ENCODE measurements around the gene PLA2G4B.
A peak's percentile ranks its signal among the peaks of the same experiment; 100 is the strongest.

The PLA2G4B gene

GRCh38 chr15:41806291-41807181 is 32.1 kb upstream of the PLA2G4B start:
- DNase-seq (ENCODE audit: low read depth in 2 of 3, low spot score in 2 of 3): no peak

- no peak for DNase-seq (ENCODE audit: low read depth in 2 of 3, low spot score in 2 of 3)
Observed at GRCh38 chr15:41809121-41809520, 29.5 kb upstream of the PLA2G4B start.

GRCh38 chr15:41809526-41810220 is 29.0 kb upstream of the PLA2G4B start:
- DNase-seq (ENCODE audit: low read depth in 2 of 3, low spot score in 2 of 3): no peak

- no peak for DNase-seq (ENCODE audit: low read depth in 2 of 3, low spot score in 2 of 3)
Observed at GRCh38 chr15:41810651-41811431, 27.8 kb upstream of the PLA2G4B start.

- DNase-seq (ENCODE audit: low read depth in 2 of 3, low spot score in 2 of 3): peak; percentile 31 to 48 (median 32)
Observed at GRCh38 chr15:41811432-41812195, 27.0 kb upstream of the PLA2G4B start.

- DNase-seq (ENCODE audit: low read depth in 2 of 3, low spot score in 2 of 3): no peak
Observed at GRCh38 chr15:41812820-41813375, 25.7 kb upstream of the PLA2G4B start.

- no peak for DNase-seq (ENCODE audit: low read depth in 2 of 3, low spot score in 2 of 3)
Observed at GRCh38 chr15:41813426-41813825, 25.2 kb upstream of the PLA2G4B start.

- no peak for DNase-seq (ENCODE audit: low read depth in 2 of 3, low spot score in 2 of 3)
Observed at GRCh38 chr15:41814534-41814933, 24.1 kb upstream of the PLA2G4B start.

- no peak for DNase-seq (ENCODE audit: low read depth in 2 of 3, low spot score in 2 of 3)
Observed at GRCh38 chr15:41816788-41817187, 21.9 kb upstream of the PLA2G4B start.

GRCh38 chr15:41817327-41817726 is 21.3 kb upstream of the PLA2G4B start:
- DNase-seq (ENCODE audit: low read depth in 2 of 3, low spot score in 2 of 3): no peak

- no peak for DNase-seq (ENCODE audit: low read depth in 2 of 3, low spot score in 2 of 3)
Observed at GRCh38 chr15:41817781-41818180, 20.9 kb upstream of the PLA2G4B start.

- DNase-seq (ENCODE audit: low read depth in 2 of 3, low spot score in 2 of 3): no peak
Observed at GRCh38 chr15:41819455-41820050, 19.1 kb upstream of the PLA2G4B start.

GRCh38 chr15:41820791-41821423 is 17.7 kb upstream of the PLA2G4B start:
- DNase-seq (ENCODE audit: low read depth in 2 of 3, low spot score in 2 of 3): no peak

- DNase-seq (ENCODE audit: low read depth in 2 of 3, low spot score in 2 of 3): no peak
Observed at GRCh38 chr15:41821831-41822230, 16.8 kb upstream of the PLA2G4B start.

GRCh38 chr15:41822471-41822870 is 16.2 kb upstream of the PLA2G4B start:
- DNase-seq (ENCODE audit: low read depth in 2 of 3, low spot score in 2 of 3): no peak

GRCh38 chr15:41822957-41823356 is 15.7 kb upstream of the PLA2G4B start:
- no peak for DNase-seq (ENCODE audit: low read depth in 2 of 3, low spot score in 2 of 3)

- no peak for DNase-seq (ENCODE audit: low read depth in 2 of 3, low spot score in 2 of 3)
Observed at GRCh38 chr15:41823502-41823901, 15.1 kb upstream of the PLA2G4B start.

GRCh38 chr15:41824062-41824745 is 14.4 kb upstream of the PLA2G4B start:
- DNase-seq (ENCODE audit: low read depth in 2 of 3, low spot score in 2 of 3): no peak

GRCh38 chr15:41825145-41825544 is 13.5 kb upstream of the PLA2G4B start:
- DNase-seq (ENCODE audit: low read depth in 2 of 3, low spot score in 2 of 3): no peak
